ENCODE measurements around the gene SUV39H1.
"Not testable (repeated sequence)": the region's sequence is repeated elsewhere in the genome, so short reads cannot be mapped to it uniquely, and the experiment has no call there.

- TF ChIP-seq CTCF, EP300, POLR2AphosphoS5 (IDR thresholded peaks at IDR 0.05): not testable (repeated sequence)
Observed at GRCh38 chrX:48654746-48655145, 41.8 kb upstream of the SUV39H1 start.

Data from gastroesophageal sphincter (tissue), 3 donors.